Endothelial cell of umbilical vein (primary cell): Measurements from ENCODE around the gene PAX8. TPM values are rescaled to one million over a fixed set of nuclear protein-coding genes. Genes with fewer than 3 reads are reported as not detected.

Experiments
- BruUV-seq: library from RNA; stranded (reverse); fragments of 400-500 nt; replicated peaks from 2 replicates; lab custom pipeline; 2021; lab: Mats Ljungman, UMichigan
- CTCF ChIA-PET: fragments of 300-600, 350-600 bp; sonication (Branson Sonifier 250); formaldehyde crosslinking; loops from one replicate; lab custom pipeline; 2021; ENCODE audit warnings: antibody characterized with exemption, inconsistent platforms; lab: Charles Lee
- POLR2A ChIA-PET: fragments of 300-600, 350-600 bp; sonication (Branson Sonifier 250); formaldehyde crosslinking; loops from one replicate; lab custom pipeline; 2021; ENCODE audit warnings: antibody characterized with exemption, inconsistent platforms; lab: Charles Lee
- DNase-seq: peaks from one replicate; pipeline ENCODE4 v3.0.0-alpha.2; 2011; ENCODE audit warnings: low read depth, low spot score
- FAIRE-seq: peaks from 2 replicates; lab custom pipeline; 2011; peaks lifted over from hg19 to GRCh38; lab: Jason Lieb, UNC
- H2AFZ ChIP-seq: 2 replicates; pipeline ENCODE4 v1.6.0; 2012; ENCODE audit warnings: low read depth, low read length, control low read depth, inconsistent platforms
- H3K27ac ChIP-seq: 2 replicates; pipeline ENCODE4 v1.5.1; 2011; ENCODE audit warnings: low read depth, mild to moderate bottlenecking, control low read depth, low read length, moderate library complexity; ENCODE audit not compliant: insufficient read depth
- H3K27me3 ChIP-seq, 2 experiments: 2 replicates each; pipeline versions ENCODE4 v1.6.0 to v1.6.1; 2011; ENCODE audit warnings: low read length in 2 of 2, mixed read lengths in 1 of 2; ENCODE audit not compliant: control insufficient read depth in 2 of 2, insufficient read depth in 2 of 2
- H3K36me3 ChIP-seq, 2 experiments: 2 replicates in 1 of 2; 3 replicates in 1 of 2; pipeline ENCODE4 v1.5.1; 2011; ENCODE audit warnings: low read length in 2 of 2, mild to moderate bottlenecking in 1 of 2, moderate library complexity in 1 of 2; ENCODE audit not compliant: control insufficient read depth in 2 of 2, insufficient read depth in 2 of 2; ENCODE audit errors: extremely low read depth in 1 of 2
- H3K4me1 ChIP-seq: 3 replicates; pipeline ENCODE4 v1.5.1; 2011; ENCODE audit warnings: mild to moderate bottlenecking, low read length; ENCODE audit not compliant: control insufficient read depth, insufficient read depth; ENCODE audit errors: extremely low read depth
- H3K4me2 ChIP-seq: 2 replicates; pipeline ENCODE4 v1.6.1; 2011; ENCODE audit warnings: low read length, control low read depth, mixed read lengths; ENCODE audit not compliant: insufficient read depth
- H3K4me3 ChIP-seq, 3 experiments: fragments of 200-600 bp in 1 of 3; sonication (generic), shearing (Covaris generic) in 1 of 3; replicated peaks in 1 of 3; 2 replicates each; pipeline ENCODE4 v1.5.1; 2011 to 2016; ENCODE audit warnings: control low read depth in 3 of 3, low read length in 3 of 3, mild to moderate bottlenecking in 2 of 3, inconsistent platforms in 1 of 3, low read depth in 1 of 3, moderate library complexity in 1 of 3; ENCODE audit not compliant: insufficient read depth in 1 of 3
- H3K79me2 ChIP-seq: 2 replicates; pipeline ENCODE4 v1.6.0; 2012; ENCODE audit warnings: low read length, inconsistent platforms; ENCODE audit not compliant: control insufficient read depth, insufficient read depth
- H3K9ac ChIP-seq: replicated peaks from 2 replicates; pipeline ENCODE3; 2011; ENCODE audit warnings: low read length, control low read depth; ENCODE audit not compliant: insufficient read depth; ENCODE audit errors: extremely low read depth
- H3K9me1 ChIP-seq: replicated peaks from 3 replicates; pipeline ENCODE4 v1.6.0; 2011; ENCODE audit warnings: mild to moderate bottlenecking, low read length; ENCODE audit not compliant: control insufficient read depth, insufficient read depth; ENCODE audit errors: extremely low read depth
- H3K9me3 ChIP-seq: replicated peaks from 2 replicates; pipeline ENCODE4 v1.5.1; 2012; ENCODE audit warnings: low read length, inconsistent platforms; ENCODE audit not compliant: control insufficient read depth, insufficient read depth
- H4K20me1 ChIP-seq: replicated peaks from 2 replicates; pipeline ENCODE3; 2011; ENCODE audit warnings: mild to moderate bottlenecking, low read length; ENCODE audit not compliant: control insufficient read depth, insufficient read depth; ENCODE audit errors: extremely low read depth
- CTCF ChIP-seq, 2 donors: IDR thresholded peaks; 1 replicate in 1 of 2; 2 replicates in 1 of 2; pipeline ENCODE4 v1.5.1; 2011; ENCODE audit warnings: low read length in 2 of 2, mild to moderate bottlenecking in 2 of 2, moderate library complexity in 2 of 2, control low read depth in 1 of 2, inconsistent platforms in 1 of 2, low read depth in 1 of 2; ENCODE audit not compliant: insufficient read depth in 1 of 2; ENCODE audit errors: extremely low read depth in 1 of 2
- EZH2 ChIP-seq: IDR thresholded peaks from 2 replicates; pipeline ENCODE4 v1.6.1; 2012; ENCODE audit warnings: borderline replicate concordance, low read depth, mild to moderate bottlenecking, moderate library complexity, low read length, inconsistent platforms; ENCODE audit not compliant: severe bottlenecking
- FOS ChIP-seq: IDR thresholded peaks from 2 replicates; pipeline ENCODE4 v1.6.1; 2011; ENCODE audit warnings: mild to moderate bottlenecking, low read length, moderate library complexity, borderline replicate concordance; ENCODE audit not compliant: insufficient read depth
- GATA2 ChIP-seq: IDR thresholded peaks from 2 replicates; pipeline ENCODE4 v1.7.0; 2011; ENCODE audit warnings: low read depth, mild to moderate bottlenecking, moderate library complexity, mixed read lengths, low read length; ENCODE audit not compliant: insufficient read length, insufficient read depth
- JUN ChIP-seq: IDR thresholded peaks from 2 replicates; pipeline ENCODE4 v1.6.1; 2011; ENCODE audit warnings: borderline replicate concordance, low read depth; ENCODE audit not compliant: insufficient read length, insufficient read depth
- MAX ChIP-seq: IDR thresholded peaks from 2 replicates; pipeline ENCODE4 v1.6.1; 2011; ENCODE audit not compliant: insufficient read depth, insufficient read length
- MYC ChIP-seq: IDR thresholded peaks from one replicate; pipeline ENCODE4 v1.6.1; 2011; ENCODE audit warnings: mild to moderate bottlenecking, low read depth, low read length
- POLR2A ChIP-seq: IDR thresholded peaks from 2 replicates; pipeline ENCODE4 v1.6.1; 2012; ENCODE audit warnings: low read depth, mild to moderate bottlenecking, control low read depth, low read length
- POLR2AphosphoS5 ChIP-seq: IDR thresholded peaks from 2 replicates; pipeline ENCODE4 v1.6.1; 2012; ENCODE audit warnings: low read depth, mild to moderate bottlenecking, control low read depth, low read length, moderate library complexity; ENCODE audit not compliant: insufficient read depth
- dilution Hi-C: fragments of 300-500 bp; cut with MboI; formaldehyde crosslinking; loops from one replicate; pipeline ENCODE4 v1.15.0; 2019; ENCODE audit warnings: low sequenced_read_pairs; ENCODE audit not compliant: extremely low pct_ligation_motif_present
- intact Hi-C: fragments of 100-400 bp; cut with micrococcal nuclease; formaldehyde crosslinking; loops from one replicate; pipeline ENCODE4 v1.10.0; 2022
- polyA plus RNA-seq, 4 experiments: library from polyadenylated mRNA; depleted of rRNA in 3 of 4; stranded (reverse) in 3 of 4; unstranded in 1 of 4; fragments of >200 nt; gene quantifications; 2 replicates each; pipeline versions ENCODE4 v1.2.1 to v1.2.3, GENCODE V29; 2011 to 2012; ENCODE audit warnings: missing spikeins in 1 of 4
- total RNA-seq: library from RNA; stranded (reverse); gene quantifications from 2 replicates; pipeline ENCODE4 v1.2.3, GENCODE V29; 2021

PAX8 gene
- total and polyA plus RNA-seq, 2 donors (not counting 3 experiments of a cell fraction or from before 2014, with no cell fraction given): 0.22 to 0.62 TPM

GRCh38 chr2:113167962-113168340, 110.8 kb downstream of the PAX8 start:
- CTCF ChIA-PET: interaction anchor here (0.6 to 2.6 kb wide), 2 partner anchors 29 to 36 kb away, joined by 3 to 8 read pairs; no protein-coding TSS in a partner anchor
- POLR2A ChIA-PET: no interaction called here
- BruUV-seq: no TSS peak

GRCh38 chr2:113167115-113167932, 111.4 kb downstream of the PAX8 start:
- FAIRE-seq (no peak), DNase-seq (no peak)
- Histone ChIP-seq H3K9me1 (no peaks in the 10 kb centered on the region), H3K27ac (no peak overlapping the region), H2AFZ (no peak overlapping the region), H3K9me3 (no peaks in the 10 kb centered on the region), H4K20me1 (no peaks in the 10 kb centered on the region), H3K9ac (no peak overlapping the region), H3K4me1 (peaks cover 4% of the 10 kb centered on the region), H3K36me3 (no peaks in the 10 kb centered on the region), H3K27me3 (peaks cover 0 to 24% of the 10 kb centered on the region in 2 experiments), H3K79me2 (no peaks in the 10 kb centered on the region), H3K4me3 (no peak overlapping the region), H3K4me2 (no peak overlapping the region)
- TF ChIP-seq POLR2A (no peak), EZH2 (no peak), MAX (no peak), GATA2 (no peak), POLR2AphosphoS5 (no peak), CTCF (IDR thresholded peaks at IDR 0.05; ENCODE audit: extremely low read depth in 1 of 2, insufficient read depth in 1 of 2, low read depth in 1 of 2, low read length in 2 of 2) (no peak), FOS (no peak), MYC (no peak), JUN (no peak)
- no TSS peak for BruUV-seq
- CTCF ChIA-PET: interaction anchor here (0.6 to 2.6 kb wide), 2 partner anchors 29 to 36 kb away, joined by 3 to 8 read pairs; no protein-coding TSS in a partner anchor
- POLR2A ChIA-PET: no interaction called here
- intact Hi-C loops (no loop called here), dilution Hi-C loops (no loop called here)

More at GRCh38 chr2:113167962-113168340, 110.8 kb downstream of the PAX8 start:
- DNase-seq (no peak), FAIRE-seq (no peak)
- TF ChIP-seq POLR2A (no peak), FOS (no peak), POLR2AphosphoS5 (no peak), MYC (no peak), MAX (no peak), GATA2 (no peak)
- Histone ChIP-seq H3K9ac (no peak overlapping the region), H3K9me3 (no peaks in the 10 kb centered on the region), H4K20me1 (no peaks in the 10 kb centered on the region), H3K27ac (no peak overlapping the region), H3K9me1 (no peaks in the 10 kb centered on the region), H3K27me3 (peaks cover 0 to 24% of the 10 kb centered on the region in 2 experiments), H3K4me2 (no peak overlapping the region), H3K79me2 (no peaks in the 10 kb centered on the region), H3K36me3 (no peaks in the 10 kb centered on the region), H3K4me3 (no peak overlapping the region), H3K4me1 (no peaks in the 10 kb centered on the region), H2AFZ (no peak overlapping the region)
- dilution Hi-C loops (no loop called here), intact Hi-C loops (no loop called here)
